GM18909 (cell line): ENCODE measurements around the gene FBXO11.

Experiments
- ATAC-seq: cut with Tn5 transposase; IDR thresholded peaks from one replicate; pipeline ENCODE4 v1.9.1; 2021; ENCODE audit warnings: mild to moderate bottlenecking; ENCODE audit not compliant: unreplicated experiment, poor library complexity

FBXO11 gene

GRCh38 chr2:47744074-47744473 is 162.2 kb downstream of the FBXO11 start:
- ATAC-seq: no peak

GRCh38 chr2:47741637-47742036 is 164.7 kb downstream of the FBXO11 start:
- ATAC-seq: no peak

- no peak for ATAC-seq
These were observed 165.2 kb downstream of the FBXO11 start for GRCh38 chr2:47741101-47741500.
